A673 (cell line): ENCODE data around the gene KIN. TPM values are rescaled to one million over a fixed set of nuclear protein-coding genes. Genes with fewer than 3 reads are reported as not detected.
"Not testable (repeated sequence)": the region's sequence is repeated elsewhere in the genome, so short reads cannot be mapped to it uniquely, and the experiment has no call there.

ENCODE experiments used
- BruUV-seq: library from RNA; stranded (reverse); fragments of 400-500 nt; replicated peaks from 2 replicates; lab custom pipeline; 2021; lab: Mats Ljungman, UMichigan
- CTCF ChIA-PET: fragments of 300-600 bp; sonication (Branson Sonifier 250); formaldehyde crosslinking; loops from one replicate; lab custom pipeline; 2022; ENCODE audit warnings: antibody characterized with exemption; lab: Charles Lee
- POLR2A ChIA-PET: fragments of 300-600 bp; sonication (Branson Sonifier 250); formaldehyde crosslinking; loops from one replicate; lab custom pipeline; 2022; ENCODE audit warnings: antibody characterized with exemption; ENCODE audit not compliant: low non-redundant PET; lab: Charles Lee
- DNase-seq: peaks from one replicate; pipeline ENCODE4 v3.0.0-alpha.2; 2015; ENCODE audit warnings: low spot score
- H3K27ac ChIP-seq: fragments of 200-600 bp; sonication (generic); 2 replicates; pipeline ENCODE4 v1.5.1; 2016; ENCODE audit warnings: mixed run types, low read depth, mild to moderate bottlenecking, mixed read lengths, antibody characterized with exemption, low read length; ENCODE audit not compliant: poor library complexity, severe bottlenecking
- H3K27me3 ChIP-seq: fragments of 200-600 bp; sonication (generic); replicated peaks from 2 replicates; pipeline ENCODE4 v1.6.1; 2017; ENCODE audit warnings: mixed run types, low read depth, mild to moderate bottlenecking, mixed read lengths, antibody characterized with exemption, low read length; ENCODE audit not compliant: insufficient read depth, poor library complexity
- H3K36me3 ChIP-seq: fragments of 200-600 bp; sonication (generic); 2 replicates; pipeline ENCODE4 v1.6.1; 2016; ENCODE audit warnings: mixed run types, mild to moderate bottlenecking, mixed read lengths, antibody characterized with exemption, low read length; ENCODE audit not compliant: insufficient read depth, poor library complexity, severe bottlenecking
- H3K4me1 ChIP-seq: fragments of 200-600 bp; sonication (generic); 2 replicates; pipeline ENCODE4 v1.6.1; 2017; ENCODE audit warnings: mixed run types, mild to moderate bottlenecking, mixed read lengths, antibody characterized with exemption, low read length; ENCODE audit not compliant: insufficient read depth, poor library complexity, severe bottlenecking
- H3K4me3 ChIP-seq: fragments of 200-600 bp; sonication (generic); 2 replicates; pipeline ENCODE4 v1.5.1; 2016; ENCODE audit warnings: low read depth, mixed run types, mild to moderate bottlenecking, mixed read lengths, low read length; ENCODE audit not compliant: poor library complexity, severe bottlenecking
- H3K9me3 ChIP-seq: fragments of 200-600 bp; sonication (generic); 2 replicates; pipeline ENCODE4 v1.6.1; 2016; ENCODE audit warnings: mixed run types, low read depth, mild to moderate bottlenecking, mixed read lengths, antibody characterized with exemption, low read length; ENCODE audit not compliant: poor library complexity, severe bottlenecking
- CTCF ChIP-seq: fragments of 300-800, 200-600 bp; sonication (generic); conservative IDR thresholded peaks from 2 replicates; pipeline ENCODE4 v1.5.1; 2017; ENCODE audit warnings: low read depth, mild to moderate bottlenecking, antibody characterized with exemption, low read length, moderate library complexity, mixed read lengths
- EZH2 ChIP-seq: fragments of 200-600 bp; sonication (generic); IDR thresholded peaks from 2 replicates; pipeline ENCODE4 v1.6.1; 2017; ENCODE audit warnings: borderline replicate concordance, low read depth, mild to moderate bottlenecking, mixed read lengths, antibody characterized with exemption, low read length; ENCODE audit not compliant: poor library complexity, severe bottlenecking
- intact Hi-C: fragments of 100-400 bp; cut with micrococcal nuclease; formaldehyde crosslinking; loops from one replicate; pipeline ENCODE4 v1.10.0; 2022; ENCODE audit not compliant: unreplicated experiment
- total RNA-seq: library from RNA; stranded (reverse); gene quantifications from 2 replicates; pipeline ENCODE4 v1.2.3, GENCODE V29; 2021

The KIN gene
- total RNA-seq, 1 experiment from 2014 or later = 16.3 TPM

- H3K4me1 ChIP-seq = no peaks in the 10 kb centered on the region
- no peaks in the 10 kb centered on the region for H3K9me3 ChIP-seq
- peaks cover 55% of the 10 kb centered on the region for H3K36me3 ChIP-seq
- POLR2A ChIA-PET = no interaction called here
- CTCF ChIA-PET = no interaction called here
- no peaks in the 10 kb centered on the region for H3K27me3 ChIP-seq
- DNase-seq = no peak
- TF ChIP-seq EZH2 = no peak
- TF ChIP-seq CTCF = no peak
- no peak overlapping the region for H3K27ac ChIP-seq
- BruUV-seq = no TSS peak
- intact Hi-C loops = loop anchor here (10.0 kb wide), 1 partner anchor 230 kb away; no protein-coding TSS in a partner anchor
- no peak overlapping the region for H3K4me3 ChIP-seq
Measured at GRCh38 chr10:7755103-7755502, 32.7 kb downstream of the KIN start.

GRCh38 chr10:7752251-7752650 lies 35.5 kb downstream of the KIN start:
- no TSS peak for BruUV-seq

GRCh38 chr10:7750222-7750621 lies 37.6 kb downstream of the KIN start:
- Histone ChIP-seq H3K27ac (no peak overlapping the region), H3K36me3 (peaks cover 20% of the 10 kb centered on the region), H3K27me3 (no peaks in the 10 kb centered on the region), H3K9me3 (no peaks in the 10 kb centered on the region), H3K4me1 (no peaks in the 10 kb centered on the region), H3K4me3 (no peak overlapping the region)
- intact Hi-C loops = loop anchor here (10.0 kb wide), 1 partner anchor 225 kb away; no protein-coding TSS in a partner anchor
- BruUV-seq = no TSS peak
- POLR2A ChIA-PET = no interaction called here
- CTCF ChIA-PET = no interaction called here
- no peak for DNase-seq
- no peak for TF ChIP-seq CTCF
- no peak for TF ChIP-seq EZH2

More at GRCh38 chr10:7752251-7752650, 35.5 kb downstream of the KIN start:
- peaks cover 36% of the 10 kb centered on the region for H3K36me3 ChIP-seq
- no peak for TF ChIP-seq EZH2
- no peak for TF ChIP-seq CTCF
- intact Hi-C loops = loop anchor here (10.0 kb wide), 1 partner anchor 227 kb away; no protein-coding TSS in a partner anchor
- H3K9me3 ChIP-seq = no peaks in the 10 kb centered on the region
- no peaks in the 10 kb centered on the region for H3K4me1 ChIP-seq
- H3K4me3 ChIP-seq = no peak overlapping the region
- DNase-seq = no peak
- ChIA-PET POLR2A (no interaction called here), CTCF (no interaction called here)
- no peaks in the 10 kb centered on the region for H3K27me3 ChIP-seq
- no peak overlapping the region for H3K27ac ChIP-seq

- BruUV-seq, H3K27me3 ChIP-seq, H3K4me3 ChIP-seq, H3K4me1 ChIP-seq, H3K27ac ChIP-seq, H3K9me3 ChIP-seq, CTCF ChIA-PET, DNase-seq, intact Hi-C loops, POLR2A ChIA-PET: not testable (repeated sequence)
- H3K36me3 ChIP-seq = peaks cover 16% of the 10 kb centered on the region
Measured at GRCh38 chr10:7748637-7749036, 39.2 kb downstream of the KIN start.
